ENCODE results near the gene PTPRE.

- no peak for TF ChIP-seq CTCF (IDR thresholded peaks at IDR 0.05; ENCODE audit: insufficient read depth, low read length)
- no peak for TF ChIP-seq POLR2AphosphoS5 (IDR thresholded peaks at IDR 0.05; ENCODE audit: low read depth)
Measured at GRCh38 chr10:128073890-128074289, 167.0 kb downstream of the PTPRE start.

Data from HL-60 (cell line).